ENCODE results near the gene FASTKD3. TPM values are rescaled to one million over a fixed set of nuclear protein-coding genes. Genes with fewer than 3 reads are reported as not detected.

Gene FASTKD3
- total and polyA plus RNA-seq, 2 donors (not counting 1 experiment from before 2014, with no cell fraction given) = 6.6 to 10.0 TPM

DNA sequence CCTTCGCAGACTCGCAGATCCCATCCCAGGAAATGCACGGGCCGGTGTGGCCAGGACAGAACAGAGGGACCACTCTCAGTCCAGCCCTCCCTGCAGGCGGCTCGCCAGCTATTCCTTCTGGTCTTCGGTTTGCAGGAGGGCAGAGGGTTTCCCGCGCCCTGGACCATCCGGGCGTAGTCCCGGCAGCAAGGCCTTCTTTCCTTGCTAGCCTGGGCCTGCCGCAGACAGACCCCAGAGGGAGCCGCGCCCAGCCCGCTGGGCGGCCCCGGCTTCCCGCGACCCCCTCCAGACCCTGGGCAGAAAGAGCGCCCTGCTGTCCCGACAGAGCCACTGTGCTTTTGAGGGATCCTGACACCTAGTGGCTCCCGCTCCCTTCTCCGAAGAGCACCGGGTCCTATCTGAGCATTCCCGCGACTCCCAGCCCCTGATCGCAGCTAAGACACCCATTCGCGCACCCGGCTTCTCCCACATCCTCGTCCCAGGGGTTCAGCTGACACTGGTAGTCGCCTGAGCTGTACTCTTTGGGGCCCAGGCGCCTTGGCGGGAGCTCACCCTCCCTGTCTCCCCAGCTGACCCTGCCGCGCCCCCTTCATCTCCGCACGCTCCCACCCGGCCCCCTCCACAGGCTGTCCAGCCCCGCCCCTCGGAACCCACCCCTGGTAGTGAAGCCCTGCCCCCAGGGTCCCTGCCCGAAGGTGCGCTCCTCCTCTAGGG is 19.0 kb downstream of the FASTKD3 start:
- ChIA-PET CTCF (interaction anchor here (1.4 kb wide), 1 partner anchor 23 kb away, joined by 4 read pairs; no protein-coding TSS in a partner anchor), POLR2A (interaction anchor here (1.2 kb wide), 1 partner anchor 19 kb away, joined by 3 read pairs; the partner anchor contains the start of genes FASTKD3 and MTRR)
- Histone ChIP-seq H4K20me1 (ENCODE audit: control insufficient read depth, insufficient read depth, low read length, poor library complexity, severe bottlenecking) (no peaks in the 10 kb centered on the region), H3K4me2 (replicated peaks; ENCODE audit: low read depth, low read length, poor library complexity, severe bottlenecking) (peak overlapping the region; percentile 84), H3K9ac (ENCODE audit: low read length) (peak overlapping the region; percentile 52), H3K27me3 (replicated peaks in 1 of 4; ENCODE audit: control extremely low read depth in 1 of 4, control insufficient read depth in 3 of 4, insufficient read depth in 4 of 4, low read length in 3 of 4) (peaks cover 0 to 36% (median 15%) of the 10 kb centered on the region in 4 experiments), H3K4me1 (ENCODE audit: control insufficient read depth in 2 of 2, insufficient read depth in 2 of 2, low read length in 2 of 2) (peaks cover 23 to 27% of the 10 kb centered on the region in 2 donors), H3K27ac (ENCODE audit: low read length in 2 of 2) (no peak overlapping the region), H3K9me3 (ENCODE audit: control extremely low read depth in 1 of 3, control insufficient read depth in 2 of 3, insufficient read depth in 1 of 3, low read length in 2 of 3) (peaks cover 0 to 16% (median 0%) of the 10 kb centered on the region in 3 donors), H3K36me3 (replicated peaks in 1 of 2; ENCODE audit: control extremely low read depth in 1 of 2, control insufficient read depth in 1 of 2, extremely low read depth in 1 of 2, insufficient read depth in 2 of 2, low read length in 1 of 2) (no peaks in the 10 kb centered on the region), H2AFZ (ENCODE audit: insufficient read depth, low read depth, low read length, poor library complexity, severe bottlenecking) (peak overlapping the region; percentile 79), H3K79me2 (ENCODE audit: control insufficient read depth, insufficient read depth, low read length) (no peaks in the 10 kb centered on the region), H3K4me3 (ENCODE audit: control extremely low read depth in 1 of 5, extremely low read depth in 1 of 5, insufficient read depth in 1 of 5, low read depth in 2 of 5, low read length in 4 of 5) (peak overlapping the region in 4 of 5 experiments; percentile 28 to 56 (median 42))
- no peak overlapping the region for H3K27ac Mint-ChIP-seq
- H3K9me3 Mint-ChIP-seq (ENCODE audit: insufficient read depth) = no peaks in the 10 kb centered on the region
- intact Hi-C loops (cut with micrococcal nuclease) = loop anchor here (1.0 to 5.0 kb wide), 2 partner anchors 19 to 607 kb away; partner anchors contain the start of genes FASTKD3 and MTRR
- peaks cover 28% of the 10 kb centered on the region for H3K4me1 Mint-ChIP-seq
- peak overlapping the region; percentile 90 for H3K4me3 Mint-ChIP-seq
- peak; percentile 24 for DNase-seq
- WGBS (ENCODE audit: insufficient coverage) = 5% methylated on average over 44 of the region's 44 CpGs
- H3K27me3 Mint-ChIP-seq = peaks cover 17% of the 10 kb centered on the region
- peak; percentile 37 for ATAC-seq (ENCODE audit: low read depth)
- TF ChIP-seq, protein P1, sequence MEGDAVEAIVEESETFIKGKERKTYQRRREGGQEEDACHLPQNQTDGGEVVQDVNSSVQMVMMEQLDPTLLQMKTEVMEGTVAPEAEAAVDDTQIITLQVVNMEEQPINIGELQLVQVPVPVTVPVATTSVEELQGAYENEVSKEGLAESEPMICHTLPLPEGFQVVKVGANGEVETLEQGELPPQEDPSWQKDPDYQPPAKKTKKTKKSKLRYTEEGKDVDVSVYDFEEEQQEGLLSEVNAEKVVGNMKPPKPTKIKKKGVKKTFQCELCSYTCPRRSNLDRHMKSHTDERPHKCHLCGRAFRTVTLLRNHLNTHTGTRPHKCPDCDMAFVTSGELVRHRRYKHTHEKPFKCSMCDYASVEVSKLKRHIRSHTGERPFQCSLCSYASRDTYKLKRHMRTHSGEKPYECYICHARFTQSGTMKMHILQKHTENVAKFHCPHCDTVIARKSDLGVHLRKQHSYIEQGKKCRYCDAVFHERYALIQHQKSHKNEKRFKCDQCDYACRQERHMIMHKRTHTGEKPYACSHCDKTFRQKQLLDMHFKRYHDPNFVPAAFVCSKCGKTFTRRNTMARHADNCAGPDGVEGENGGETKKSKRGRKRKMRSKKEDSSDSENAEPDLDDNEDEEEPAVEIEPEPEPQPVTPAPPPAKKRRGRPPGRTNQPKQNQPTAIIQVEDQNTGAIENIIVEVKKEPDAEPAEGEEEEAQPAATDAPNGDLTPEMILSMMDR (IDR thresholded peaks at IDR 0.05) = no peak
- TF ChIP-seq EZH2 (IDR thresholded peaks at IDR 0.05; ENCODE audit: borderline replicate concordance, insufficient read depth, low read depth, low read length, poor library complexity, severe bottlenecking) = no peak

GRCh38 chr5:7848296-7848695 is 20.5 kb downstream of the FASTKD3 start:
- Mint-ChIP-seq H3K9me3 (ENCODE audit: insufficient read depth) (no peaks in the 10 kb centered on the region), H3K27me3 (peaks cover 17% of the 10 kb centered on the region), H3K27ac (no peak overlapping the region), H3K4me1 (peaks cover 29% of the 10 kb centered on the region), H3K4me3 (no peak overlapping the region)
- Histone ChIP-seq H3K27me3 (replicated peaks in 1 of 4; ENCODE audit: control extremely low read depth in 1 of 4, control insufficient read depth in 3 of 4, insufficient read depth in 4 of 4, low read length in 3 of 4) (peaks cover 0 to 36% (median 15%) of the 10 kb centered on the region in 4 experiments), H3K4me2 (replicated peaks; ENCODE audit: low read depth, low read length, poor library complexity, severe bottlenecking) (no peak overlapping the region), H3K27ac (ENCODE audit: low read length in 2 of 2) (no peak overlapping the region), H4K20me1 (ENCODE audit: control insufficient read depth, insufficient read depth, low read length, poor library complexity, severe bottlenecking) (no peaks in the 10 kb centered on the region), H3K36me3 (replicated peaks in 1 of 2; ENCODE audit: control extremely low read depth in 1 of 2, control insufficient read depth in 1 of 2, extremely low read depth in 1 of 2, insufficient read depth in 2 of 2, low read length in 1 of 2) (no peaks in the 10 kb centered on the region), H3K9me3 (ENCODE audit: control extremely low read depth in 1 of 3, control insufficient read depth in 2 of 3, insufficient read depth in 1 of 3, low read length in 2 of 3) (peaks cover 0 to 13% (median 0%) of the 10 kb centered on the region in 3 donors), H3K4me1 (ENCODE audit: control insufficient read depth in 2 of 2, insufficient read depth in 2 of 2, low read length in 2 of 2) (peaks cover 24 to 27% of the 10 kb centered on the region in 2 donors), H3K4me3 (ENCODE audit: control extremely low read depth in 1 of 5, extremely low read depth in 1 of 5, insufficient read depth in 1 of 5, low read depth in 2 of 5, low read length in 4 of 5) (no peak overlapping the region), H2AFZ (ENCODE audit: insufficient read depth, low read depth, low read length, poor library complexity, severe bottlenecking) (no peak overlapping the region), H3K9ac (ENCODE audit: low read length) (no peak overlapping the region), H3K79me2 (ENCODE audit: control insufficient read depth, insufficient read depth, low read length) (no peaks in the 10 kb centered on the region)
- ATAC-seq (ENCODE audit: low read depth) (no peak), DNase-seq (no peak)
- WGBS (ENCODE audit: insufficient coverage) = 85% methylated on average over 2 of the region's 2 CpGs
- TF ChIP-seq, protein P1 (IDR thresholded peaks at IDR 0.05) = no peak
- TF ChIP-seq EZH2 (IDR thresholded peaks at IDR 0.05; ENCODE audit: borderline replicate concordance, insufficient read depth, low read depth, low read length, poor library complexity, severe bottlenecking) = no peak
- intact Hi-C loops (cut with micrococcal nuclease) = no loop called here
- POLR2A ChIA-PET = no interaction called here
- CTCF ChIA-PET = no interaction called here
